ENCODE measurements around the gene RAD18.

RAD18 gene

DNA sequence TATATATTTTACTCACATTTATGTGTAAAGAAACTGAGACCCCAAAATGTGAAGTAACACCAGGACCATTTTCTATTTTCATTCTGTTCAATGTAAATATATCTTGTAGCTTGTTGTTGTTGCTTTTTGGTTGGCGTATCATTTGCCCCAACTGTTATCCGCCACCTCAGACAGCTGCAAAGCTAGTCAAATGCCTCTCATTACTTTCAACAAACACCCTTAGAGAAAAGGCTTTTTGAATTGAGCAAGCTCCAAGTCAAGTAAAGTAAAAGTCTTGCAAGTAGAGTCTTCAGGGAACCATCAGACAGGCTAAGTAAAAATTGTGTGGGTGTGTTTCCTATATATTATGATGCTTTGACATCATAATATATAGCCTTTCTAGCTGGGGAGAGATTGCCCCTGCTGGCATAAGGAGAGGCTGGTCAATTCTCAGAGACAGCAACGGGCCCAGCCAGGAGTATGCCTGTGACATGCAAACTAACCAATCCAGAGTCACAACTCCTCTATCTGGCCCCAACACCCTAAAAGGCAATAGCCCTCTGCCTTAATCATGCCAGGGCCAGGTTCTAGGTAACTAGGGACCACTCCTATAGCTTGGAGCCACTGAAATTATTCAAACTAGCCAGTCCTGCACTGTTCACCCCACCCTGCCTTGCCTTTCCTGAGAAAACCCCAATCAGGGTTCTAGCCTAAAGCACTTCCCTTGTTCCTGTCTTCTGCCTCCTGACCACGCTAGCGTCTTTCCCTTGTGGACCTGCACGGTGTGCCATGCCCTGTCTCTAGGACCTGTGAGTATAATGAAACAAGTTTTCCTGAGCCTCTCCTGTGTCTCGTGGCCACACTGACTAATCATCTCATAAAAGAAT lies 75.6 kb downstream of the RAD18 start:
- Histone ChIP-seq H3K4me2 (ENCODE audit: insufficient read depth, low read length, poor library complexity, severe bottlenecking) (no peak overlapping the region), H4K91ac (ENCODE audit: low read depth, low read length, poor library complexity) (no peak overlapping the region), H3K14ac (ENCODE audit: low read length) (no peak overlapping the region), H3K79me1 (ENCODE audit: low read depth, low read length) (no peaks in the 10 kb centered on the region), H4K8ac (ENCODE audit: low read depth, low read length) (no peak overlapping the region), H3K27me3 (ENCODE audit: control insufficient read depth in 3 of 3, insufficient read depth in 3 of 3, low read depth in 1 of 3, low read length in 3 of 3) (no peaks in the 10 kb centered on the region), H2AK5ac (ENCODE audit: low read depth, low read length) (no peak overlapping the region), H3K4me3 (ENCODE audit: low read length in 2 of 2) (no peak overlapping the region), H2BK15ac (ENCODE audit: low read length) (no peak overlapping the region), H3K36me3 (replicated peaks in 1 of 2; ENCODE audit: control insufficient read depth in 2 of 2, insufficient read depth in 2 of 2, low read length in 2 of 2) (peaks cover 5 to 99% of the 10 kb centered on the region in 2 donors), H2BK12ac (ENCODE audit: low read length) (no peak overlapping the region), H3K9me3 (replicated peaks in 1 of 2; ENCODE audit: control insufficient read depth in 2 of 2, insufficient read depth in 1 of 2, low read depth in 1 of 2, low read length in 2 of 2) (peaks cover 2 to 23% of the 10 kb centered on the region in 2 donors), H3K18ac (ENCODE audit: low read length) (no peak overlapping the region), H3K27ac (replicated peaks; ENCODE audit: low read length) (no peak overlapping the region), H2BK5ac (ENCODE audit: low read length) (no peak overlapping the region), H3K23ac (ENCODE audit: low read depth, low read length, poor library complexity) (no peak overlapping the region), H3K4ac (ENCODE audit: low read length) (no peak overlapping the region), H2AFZ (ENCODE audit: low read length) (no peak overlapping the region), H2BK120ac (ENCODE audit: low read depth, low read length) (no peak overlapping the region), H3K4me1 (ENCODE audit: control insufficient read depth in 2 of 2, insufficient read depth in 1 of 2, low read depth in 1 of 2, low read length in 2 of 2) (no peaks in the 10 kb centered on the region), H3K9ac (ENCODE audit: low read depth, low read length, poor library complexity) (no peak overlapping the region)
- DNase-seq (ENCODE audit: low spot score): no peak
- WGBS, 2 donors (ENCODE audit: extremely low coverage in 2 of 2, insufficient read length in 2 of 2, insufficient replicate concordance in 1 of 2): no CpG with 5 or more reads among the region's 7 CpGs

- H3K36me3 ChIP-seq (replicated peaks in 1 of 2; ENCODE audit: control insufficient read depth in 2 of 2, insufficient read depth in 2 of 2, low read length in 2 of 2): peaks cover 5 to 96% of the 10 kb centered on the region in 2 donors
- H3K9me3 ChIP-seq (replicated peaks in 1 of 2; ENCODE audit: control insufficient read depth in 2 of 2, insufficient read depth in 1 of 2, low read depth in 1 of 2, low read length in 2 of 2): peaks cover 2 to 23% of the 10 kb centered on the region in 2 donors
- no peaks in the 10 kb centered on the region for H3K27me3 ChIP-seq (ENCODE audit: control insufficient read depth in 3 of 3, insufficient read depth in 3 of 3, low read depth in 1 of 3, low read length in 3 of 3)
- no peak overlapping the region for H3K4ac ChIP-seq (ENCODE audit: low read length)
- H3K27ac ChIP-seq (replicated peaks; ENCODE audit: low read length): no peak overlapping the region
- no peak overlapping the region for H3K18ac ChIP-seq (ENCODE audit: low read length)
- H4K8ac ChIP-seq (ENCODE audit: low read depth, low read length): no peak overlapping the region
- H2BK120ac ChIP-seq (ENCODE audit: low read depth, low read length): no peak overlapping the region
- H3K9ac ChIP-seq (ENCODE audit: low read depth, low read length, poor library complexity): no peak overlapping the region
- no peak overlapping the region for H4K91ac ChIP-seq (ENCODE audit: low read depth, low read length, poor library complexity)
- no peaks in the 10 kb centered on the region for H3K79me1 ChIP-seq (ENCODE audit: low read depth, low read length)
- H2BK15ac ChIP-seq (ENCODE audit: low read length): no peak overlapping the region
- H3K4me3 ChIP-seq (ENCODE audit: low read length in 2 of 2): no peak overlapping the region
- no peak overlapping the region for H2BK12ac ChIP-seq (ENCODE audit: low read length)
- H3K23ac ChIP-seq (ENCODE audit: low read depth, low read length, poor library complexity): no peak overlapping the region
- H3K4me2 ChIP-seq (ENCODE audit: insufficient read depth, low read length, poor library complexity, severe bottlenecking): no peak overlapping the region
- no peak for DNase-seq (ENCODE audit: low spot score)
- no peak overlapping the region for H2BK5ac ChIP-seq (ENCODE audit: low read length)
- H2AK5ac ChIP-seq (ENCODE audit: low read depth, low read length): no peak overlapping the region
- no CpG with 5 or more reads among the region's 4 CpGs for WGBS, 2 donors (ENCODE audit: extremely low coverage in 2 of 2, insufficient read length in 2 of 2, insufficient replicate concordance in 1 of 2)
- H3K14ac ChIP-seq (ENCODE audit: low read length): no peak overlapping the region
- H3K4me1 ChIP-seq (ENCODE audit: control insufficient read depth in 2 of 2, insufficient read depth in 1 of 2, low read depth in 1 of 2, low read length in 2 of 2): peaks cover 2 to 8% of the 10 kb centered on the region in 2 donors
- no peak overlapping the region for H2AFZ ChIP-seq (ENCODE audit: low read length)
These were observed 76.7 kb downstream of the RAD18 start for GRCh38 chr3:8886546-8886945.

- Histone ChIP-seq H2AFZ (ENCODE audit: low read length) (no peak overlapping the region), H3K4me1 (ENCODE audit: control insufficient read depth in 2 of 2, insufficient read depth in 1 of 2, low read depth in 1 of 2, low read length in 2 of 2) (peaks cover 2 to 8% of the 10 kb centered on the region in 2 donors), H2AK5ac (ENCODE audit: low read depth, low read length) (no peak overlapping the region), H3K18ac (ENCODE audit: low read length) (no peak overlapping the region), H2BK120ac (ENCODE audit: low read depth, low read length) (no peak overlapping the region), H3K4me3 (ENCODE audit: low read length in 2 of 2) (no peak overlapping the region), H3K4me2 (ENCODE audit: insufficient read depth, low read length, poor library complexity, severe bottlenecking) (no peak overlapping the region), H3K9me3 (replicated peaks in 1 of 2; ENCODE audit: control insufficient read depth in 2 of 2, insufficient read depth in 1 of 2, low read depth in 1 of 2, low read length in 2 of 2) (peaks cover 2 to 23% of the 10 kb centered on the region in 2 donors), H3K23ac (ENCODE audit: low read depth, low read length, poor library complexity) (no peak overlapping the region), H2BK15ac (ENCODE audit: low read length) (no peak overlapping the region), H2BK12ac (ENCODE audit: low read length) (no peak overlapping the region), H3K9ac (ENCODE audit: low read depth, low read length, poor library complexity) (no peak overlapping the region), H3K36me3 (replicated peaks in 1 of 2; ENCODE audit: control insufficient read depth in 2 of 2, insufficient read depth in 2 of 2, low read length in 2 of 2) (peaks cover 5 to 98% of the 10 kb centered on the region in 2 donors), H3K79me1 (ENCODE audit: low read depth, low read length) (no peaks in the 10 kb centered on the region), H4K91ac (ENCODE audit: low read depth, low read length, poor library complexity) (no peak overlapping the region), H3K27me3 (ENCODE audit: control insufficient read depth in 3 of 3, insufficient read depth in 3 of 3, low read depth in 1 of 3, low read length in 3 of 3) (no peaks in the 10 kb centered on the region), H3K14ac (ENCODE audit: low read length) (no peak overlapping the region), H2BK5ac (ENCODE audit: low read length) (no peak overlapping the region), H3K4ac (ENCODE audit: low read length) (no peak overlapping the region), H3K27ac (replicated peaks; ENCODE audit: low read length) (no peak overlapping the region), H4K8ac (ENCODE audit: low read depth, low read length) (no peak overlapping the region)
- no peak for DNase-seq (ENCODE audit: low spot score)
These were observed 77.5 kb downstream of the RAD18 start for GRCh38 chr3:8885536-8886316.

GRCh38 chr3:8884630-8885290 lies 78.5 kb downstream of the RAD18 start:
- WGBS, 2 donors (ENCODE audit: extremely low coverage in 2 of 2, insufficient read length in 2 of 2, insufficient replicate concordance in 1 of 2): no CpG with 5 or more reads among the region's 1 CpG

More at GRCh38 chr3:8884630-8885290, 78.5 kb downstream of the RAD18 start:
- H3K9ac ChIP-seq (ENCODE audit: low read depth, low read length, poor library complexity): no peak overlapping the region
- no peak overlapping the region for H3K4me2 ChIP-seq (ENCODE audit: insufficient read depth, low read length, poor library complexity, severe bottlenecking)
- H2AFZ ChIP-seq (ENCODE audit: low read length): no peak overlapping the region
- peaks cover 2 to 8% of the 10 kb centered on the region in 2 donors for H3K4me1 ChIP-seq (ENCODE audit: control insufficient read depth in 2 of 2, insufficient read depth in 1 of 2, low read depth in 1 of 2, low read length in 2 of 2)
- H2BK5ac ChIP-seq (ENCODE audit: low read length): no peak overlapping the region
- peaks cover 2 to 23% of the 10 kb centered on the region in 2 donors for H3K9me3 ChIP-seq (replicated peaks in 1 of 2; ENCODE audit: control insufficient read depth in 2 of 2, insufficient read depth in 1 of 2, low read depth in 1 of 2, low read length in 2 of 2)
- no peak overlapping the region for H4K91ac ChIP-seq (ENCODE audit: low read depth, low read length, poor library complexity)
- no peak overlapping the region for H3K23ac ChIP-seq (ENCODE audit: low read depth, low read length, poor library complexity)
- H3K4ac ChIP-seq (ENCODE audit: low read length): no peak overlapping the region
- no peak overlapping the region for H4K8ac ChIP-seq (ENCODE audit: low read depth, low read length)
- H2BK15ac ChIP-seq (ENCODE audit: low read length): no peak overlapping the region
- no peaks in the 10 kb centered on the region for H3K79me1 ChIP-seq (ENCODE audit: low read depth, low read length)
- no peak overlapping the region for H3K4me3 ChIP-seq (ENCODE audit: low read length in 2 of 2)
- H3K18ac ChIP-seq (ENCODE audit: low read length): no peak overlapping the region
- no peak for DNase-seq (ENCODE audit: low spot score)
- no peak overlapping the region for H2BK12ac ChIP-seq (ENCODE audit: low read length)
- no peak overlapping the region for H3K27ac ChIP-seq (replicated peaks; ENCODE audit: low read length)
- H3K14ac ChIP-seq (ENCODE audit: low read length): no peak overlapping the region
- H3K36me3 ChIP-seq (replicated peaks in 1 of 2; ENCODE audit: control insufficient read depth in 2 of 2, insufficient read depth in 2 of 2, low read length in 2 of 2): peaks cover 3 to 98% of the 10 kb centered on the region in 2 donors
- H2BK120ac ChIP-seq (ENCODE audit: low read depth, low read length): no peak overlapping the region
- H2AK5ac ChIP-seq (ENCODE audit: low read depth, low read length): no peak overlapping the region
- H3K27me3 ChIP-seq (ENCODE audit: control insufficient read depth in 3 of 3, insufficient read depth in 3 of 3, low read depth in 1 of 3, low read length in 3 of 3): no peaks in the 10 kb centered on the region

All from neuronal stem cell (in vitro differentiated cells).